Muscle layer of duodenum (tissue), 2 donors: ENCODE measurements around the gene AASDH.
A peak's percentile ranks its signal among the peaks of the same experiment; 100 is the strongest.

Experiments
- H3K27ac ChIP-seq: one replicate; pipeline ENCODE4 v1.7.0; 2013; ENCODE audit warnings: mild to moderate bottlenecking, low read length
- H3K27me3 ChIP-seq: one replicate; pipeline ENCODE4 v1.7.0; 2013; ENCODE audit warnings: low read depth, mild to moderate bottlenecking, control low read depth, low read length
- H3K36me3 ChIP-seq, 2 donors: one replicate each; pipeline ENCODE4 v1.7.0; 2013; ENCODE audit warnings: low read length in 2 of 2, control low read depth in 1 of 2, mild to moderate bottlenecking in 1 of 2; ENCODE audit not compliant: insufficient read depth in 2 of 2, control insufficient read depth in 1 of 2
- H3K4me1 ChIP-seq, 2 donors: one replicate each; pipeline ENCODE4 v1.7.0; 2013; ENCODE audit warnings: low read length in 2 of 2, mild to moderate bottlenecking in 2 of 2, control low read depth in 1 of 2, moderate library complexity in 1 of 2; ENCODE audit not compliant: insufficient read depth in 2 of 2, control insufficient read depth in 1 of 2
- H3K4me3 ChIP-seq, 2 donors: one replicate each; pipeline ENCODE4 v1.7.0; 2013; ENCODE audit warnings: low read length in 2 of 2, low read depth in 1 of 2, mild to moderate bottlenecking in 1 of 2
- H3K9me3 ChIP-seq, 2 donors: one replicate each; pipeline ENCODE4 v1.7.0; 2013; ENCODE audit warnings: low read length in 2 of 2, control low read depth in 1 of 2, mild to moderate bottlenecking in 1 of 2; ENCODE audit not compliant: control insufficient read depth in 1 of 2
- donor health status: healthy.

AASDH gene

GRCh38 chr4:56387023-56388001 lies at the start of gene AASDH:
TSS of gene AASDH (minus strand) at chr4:56387491. CDS start at chr4:56384299, 3,192 bp downstream.
- H3K36me3 ChIP-seq, result peaks cover 0 to 10% of the 10 kb centered on the region in 2 donors
- peaks cover 6 to 20% of the 10 kb centered on the region in 2 donors for H3K4me1 ChIP-seq
- H3K4me3 ChIP-seq, result peak within 1 kb of the TSS; percentile 66 to 90
- no peaks in the 10 kb centered on the region for H3K27me3 ChIP-seq
- no peaks in the 10 kb centered on the region for H3K9me3 ChIP-seq
- peak within 1 kb of the TSS; percentile 97 for H3K27ac ChIP-seq

- Histone ChIP-seq H3K27ac (peak within 1 kb of the TSS; percentile 87), H3K4me3 (peak within 1 kb of the TSS; percentile 79 to 92), H3K4me1 (peaks cover 5 to 15% of the 10 kb centered on the region in 2 donors), H3K9me3 (no peaks in the 10 kb centered on the region), H3K36me3 (no peaks in the 10 kb centered on the region), H3K27me3 (no peaks in the 10 kb centered on the region)
These were observed 48.0 kb upstream of the AASDH start, which contains the start of gene PPAT for GRCh38 chr4:56435140-56435926. TSS of gene PPAT (minus strand) at chr4:56435615. CDS start at chr4:56435477, 138 bp downstream.

- Histone ChIP-seq H3K27me3 (no peaks in the 10 kb centered on the region), H3K27ac (peak overlapping the region; percentile 87), H3K4me1 (peaks cover 5 to 15% of the 10 kb centered on the region in 2 donors)
These were observed 47.4 kb upstream of the AASDH start for GRCh38 chr4:56434599-56435139.

GRCh38 chr4:56433280-56433679 lies 46.0 kb upstream of the AASDH start:
- H3K27me3 ChIP-seq, result no peaks in the 10 kb centered on the region
- H3K36me3 ChIP-seq, result no peaks in the 10 kb centered on the region
- H3K4me1 ChIP-seq, result peaks cover 5 to 15% of the 10 kb centered on the region in 2 donors
- no peaks in the 10 kb centered on the region for H3K9me3 ChIP-seq
- H3K4me3 ChIP-seq, result no peak overlapping the region
- H3K27ac ChIP-seq, result no peak overlapping the region

More at GRCh38 chr4:56434599-56435139, 47.4 kb upstream of the AASDH start:
- H3K36me3 ChIP-seq, result no peaks in the 10 kb centered on the region
- H3K9me3 ChIP-seq, result no peaks in the 10 kb centered on the region
- H3K4me3 ChIP-seq, result peak overlapping the region; percentile 79 to 92

- no peaks in the 10 kb centered on the region for H3K9me3 ChIP-seq
- H3K4me3 ChIP-seq, result no peak overlapping the region
- H3K27ac ChIP-seq, result no peak overlapping the region
- H3K27me3 ChIP-seq, result no peaks in the 10 kb centered on the region
- H3K4me1 ChIP-seq, result peaks cover 5% of the 10 kb centered on the region in 2 donors
- H3K36me3 ChIP-seq, result no peaks in the 10 kb centered on the region
These were observed 42.9 kb upstream of the AASDH start for GRCh38 chr4:56430203-56430602.

GRCh38 chr4:56427179-56427578 lies 39.9 kb upstream of the AASDH start:
- Histone ChIP-seq H3K36me3 (no peaks in the 10 kb centered on the region), H3K9me3 (no peaks in the 10 kb centered on the region), H3K4me3 (no peak overlapping the region), H3K27me3 (no peaks in the 10 kb centered on the region), H3K4me1 (no peaks in the 10 kb centered on the region), H3K27ac (no peak overlapping the region)

- Histone ChIP-seq H3K27ac (no peak overlapping the region), H3K36me3 (no peaks in the 10 kb centered on the region), H3K4me1 (no peaks in the 10 kb centered on the region), H3K27me3 (no peaks in the 10 kb centered on the region), H3K9me3 (no peaks in the 10 kb centered on the region), H3K4me3 (no peak overlapping the region)
These were observed 39.0 kb upstream of the AASDH start for GRCh38 chr4:56426273-56426672.

GRCh38 chr4:56425518-56425917 lies 38.2 kb upstream of the AASDH start:
- no peaks in the 10 kb centered on the region for H3K4me1 ChIP-seq
- no peaks in the 10 kb centered on the region for H3K27me3 ChIP-seq

GRCh38 chr4:56424697-56425514 lies 37.6 kb upstream of the AASDH start:
- Histone ChIP-seq H3K4me1 (no peaks in the 10 kb centered on the region), H3K9me3 (no peaks in the 10 kb centered on the region), H3K36me3 (no peaks in the 10 kb centered on the region)

More at GRCh38 chr4:56425518-56425917, 38.2 kb upstream of the AASDH start:
- Histone ChIP-seq H3K4me3 (no peak overlapping the region), H3K36me3 (no peaks in the 10 kb centered on the region), H3K9me3 (no peaks in the 10 kb centered on the region), H3K27ac (no peak overlapping the region)

GRCh38 chr4:56424176-56424575 lies 36.9 kb upstream of the AASDH start:
- H3K27ac ChIP-seq, result no peak overlapping the region
- no peaks in the 10 kb centered on the region for H3K36me3 ChIP-seq
- H3K9me3 ChIP-seq, result no peaks in the 10 kb centered on the region
- H3K4me3 ChIP-seq, result no peak overlapping the region
- H3K4me1 ChIP-seq, result no peaks in the 10 kb centered on the region
- H3K27me3 ChIP-seq, result no peaks in the 10 kb centered on the region

More at GRCh38 chr4:56424697-56425514, 37.6 kb upstream of the AASDH start:
- no peaks in the 10 kb centered on the region for H3K27me3 ChIP-seq
- H3K27ac ChIP-seq, result no peak overlapping the region
- no peak overlapping the region for H3K4me3 ChIP-seq
